ENCODE measurements around the gene PLA2G6. TPM values are rescaled to one million over a fixed set of nuclear protein-coding genes. Genes with fewer than 3 reads are reported as not detected.
"Not testable (repeated sequence)": the region's sequence is repeated elsewhere in the genome, so short reads cannot be mapped to it uniquely, and the experiment has no call there.

The PLA2G6 gene
- total RNA-seq, 1 donor from 2014 or later, result 49.7 TPM

DNA sequence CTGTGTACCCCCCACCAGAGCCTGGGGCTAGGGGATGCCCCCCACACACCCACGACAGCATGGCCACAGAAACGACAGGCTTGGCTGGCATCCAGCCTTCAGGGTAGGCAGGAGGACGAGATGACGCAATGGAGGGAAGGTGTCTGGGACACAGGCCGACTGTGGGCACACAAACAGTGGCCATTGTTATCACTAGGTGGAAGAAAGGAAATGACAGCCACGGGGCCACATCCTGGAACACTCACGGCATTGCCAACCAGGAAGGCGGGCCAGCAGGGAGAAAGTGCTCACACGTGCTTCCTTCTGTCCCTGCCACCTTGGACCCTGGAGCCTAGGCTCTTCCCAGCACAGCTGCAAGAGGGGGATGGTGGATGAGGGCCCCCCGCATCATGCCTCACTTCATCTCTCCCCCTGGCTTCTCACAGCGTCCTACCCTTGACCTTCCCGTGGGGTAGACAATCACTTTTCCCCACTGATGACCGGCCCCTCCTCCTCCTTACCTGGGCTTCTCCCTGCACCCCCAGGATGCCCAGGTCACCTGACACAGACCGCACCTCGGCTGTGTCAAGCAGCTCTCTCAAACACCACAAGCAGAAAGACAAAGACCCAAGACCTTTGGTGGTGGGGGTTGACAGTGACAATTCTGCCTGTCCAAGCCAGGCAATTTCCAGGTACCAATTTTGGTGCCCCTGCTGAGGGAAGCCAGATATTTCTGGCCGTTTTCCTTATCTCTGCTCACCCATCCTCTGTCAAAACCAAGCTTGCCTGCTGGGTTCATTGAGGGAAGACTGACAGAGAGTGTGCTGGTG lies 8.6 kb downstream of the PLA2G6 start:
- intact Hi-C loops (cut with micrococcal nuclease), result no loop called here

DNA sequence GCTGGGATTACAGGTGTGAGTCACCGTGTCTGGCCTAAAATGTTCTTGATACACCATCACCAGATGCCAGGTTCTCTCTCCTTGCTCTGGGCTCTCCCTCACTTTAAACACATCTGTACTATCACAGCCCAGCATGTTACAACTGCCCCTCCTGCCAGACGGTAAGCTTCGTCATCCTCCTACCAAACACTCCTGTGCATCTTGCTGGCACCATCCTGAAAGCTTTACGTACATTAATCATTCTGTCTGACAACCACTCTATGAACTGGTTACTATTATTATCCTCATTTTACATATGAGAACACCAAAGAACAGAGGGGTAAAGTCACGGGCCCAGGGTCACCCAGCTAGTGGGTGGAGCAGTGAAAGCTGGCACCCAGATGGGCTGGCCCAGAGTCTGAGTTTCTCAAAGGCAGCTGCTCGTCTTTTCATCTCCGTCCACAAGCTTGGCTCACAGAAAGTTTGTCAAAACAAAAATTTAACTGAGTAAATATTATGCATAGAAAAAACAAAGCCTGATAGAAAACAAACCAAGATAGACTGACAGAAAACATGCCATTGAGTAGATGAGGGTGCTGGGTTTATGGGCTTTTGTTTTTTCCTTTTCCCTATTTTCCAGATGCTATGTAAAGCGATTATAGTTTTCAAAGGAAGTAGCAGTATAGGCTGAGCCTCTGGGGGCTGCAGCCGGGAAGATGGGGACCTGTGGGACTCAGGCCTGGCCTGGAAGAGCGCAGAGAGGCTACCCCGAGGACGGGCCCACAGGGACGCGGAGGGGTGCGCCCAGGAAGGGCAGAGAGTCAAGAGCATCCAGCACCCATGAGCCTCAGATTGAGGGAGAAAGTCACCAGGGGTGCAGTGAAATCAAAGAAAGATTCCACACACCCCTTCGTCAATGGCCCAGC lies 9.5 kb downstream of the PLA2G6 start:
- intact Hi-C loops (cut with micrococcal nuclease), result no loop called here

DNA sequence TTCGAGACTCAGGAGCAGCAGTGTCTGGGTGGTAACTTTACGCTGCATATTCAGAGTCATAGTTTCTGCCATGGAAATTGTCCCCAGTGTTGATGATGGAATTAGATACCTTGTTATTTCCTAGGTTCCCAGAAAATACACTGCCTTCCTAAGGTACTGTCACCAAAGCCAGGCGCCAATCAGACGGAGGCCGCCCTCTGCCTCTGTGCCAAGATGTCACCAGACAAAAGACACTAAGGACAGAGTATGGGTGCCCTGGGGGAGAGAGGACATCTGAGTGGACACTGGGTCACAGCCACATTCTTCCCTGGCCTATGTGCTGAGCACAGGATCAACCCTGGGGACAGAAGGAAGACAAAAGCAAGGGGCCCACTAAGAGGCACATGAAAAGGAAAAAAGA lies 11.2 kb downstream of the PLA2G6 start:
- intact Hi-C loops (cut with micrococcal nuclease), result no loop called here

DNA sequence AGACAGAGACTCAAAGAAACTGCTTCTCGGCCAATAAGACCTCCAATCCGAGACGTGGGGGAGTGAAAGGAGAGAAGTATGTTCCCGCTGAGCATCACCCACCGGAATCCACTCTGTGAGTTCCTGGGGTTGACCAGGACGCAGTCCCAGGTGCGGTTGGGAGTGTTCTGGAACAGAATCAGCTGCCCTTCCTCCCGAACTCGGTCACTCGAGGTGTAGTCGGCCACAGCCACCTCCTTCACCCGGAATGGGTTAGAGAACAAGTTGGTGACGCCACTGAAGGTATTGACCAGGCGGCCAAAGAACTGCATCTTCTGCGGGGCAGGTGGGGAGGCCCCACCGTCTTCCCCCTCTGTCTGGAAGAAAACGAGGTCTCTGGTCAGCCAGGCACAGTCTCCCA lies 12.5 kb downstream of the PLA2G6 start:
- intact Hi-C loops (cut with micrococcal nuclease), result no loop called here

DNA sequence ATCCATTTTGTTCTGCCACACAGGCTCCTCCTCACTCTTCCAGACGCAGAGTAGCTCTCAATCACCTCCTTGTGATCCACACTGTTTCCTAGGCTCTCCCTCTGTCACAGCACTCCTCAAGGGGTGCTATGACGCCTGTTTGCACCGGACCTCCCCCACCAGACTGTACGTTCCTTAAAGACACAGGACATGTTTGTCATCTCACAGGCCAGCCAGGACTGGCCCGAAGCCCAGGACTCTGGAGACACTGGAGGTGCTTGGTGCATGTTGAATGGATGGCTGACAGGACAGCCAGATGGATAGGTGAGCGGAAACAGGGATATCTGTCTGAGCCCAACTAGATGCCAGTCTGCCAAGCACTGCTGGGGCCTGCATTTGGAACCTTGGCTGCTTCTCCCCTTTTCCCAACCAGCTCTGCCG lies 13.6 kb downstream of the PLA2G6 start:
- intact Hi-C loops (cut with micrococcal nuclease), result no loop called here

DNA sequence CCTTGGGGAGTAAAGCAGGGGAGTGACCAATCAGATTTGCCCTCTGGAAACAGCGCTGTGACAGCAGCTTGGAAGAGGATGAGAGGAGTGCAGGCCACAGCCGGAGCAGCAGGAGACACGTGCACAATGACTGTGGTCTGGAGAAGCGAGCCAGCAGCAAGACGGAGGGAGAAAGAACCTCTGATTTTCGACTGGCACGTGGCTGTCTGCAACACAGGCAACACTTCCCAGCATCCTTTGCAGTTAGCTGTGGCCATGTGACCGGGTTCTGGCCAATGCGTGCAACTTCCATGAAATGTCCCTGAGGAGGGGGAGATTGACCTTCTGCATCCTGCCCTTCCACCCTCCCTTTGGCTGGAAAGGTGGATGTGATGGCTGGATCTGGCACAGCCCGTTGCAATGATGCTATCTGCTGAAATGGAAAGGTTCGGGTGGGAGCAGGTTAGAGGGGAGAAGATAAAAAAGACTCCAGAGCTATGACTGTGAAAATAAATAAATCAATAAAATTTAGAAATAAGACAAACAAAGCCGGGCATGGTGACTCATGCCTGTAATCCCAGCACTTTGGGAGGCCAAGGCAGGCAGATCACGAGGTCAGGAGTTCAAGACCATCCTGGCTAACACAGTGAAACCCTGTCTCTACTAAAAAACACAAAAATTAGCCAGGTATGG lies 15.6 kb downstream of the PLA2G6 start:
- intact Hi-C loops (cut with micrococcal nuclease), result no loop called here

DNA sequence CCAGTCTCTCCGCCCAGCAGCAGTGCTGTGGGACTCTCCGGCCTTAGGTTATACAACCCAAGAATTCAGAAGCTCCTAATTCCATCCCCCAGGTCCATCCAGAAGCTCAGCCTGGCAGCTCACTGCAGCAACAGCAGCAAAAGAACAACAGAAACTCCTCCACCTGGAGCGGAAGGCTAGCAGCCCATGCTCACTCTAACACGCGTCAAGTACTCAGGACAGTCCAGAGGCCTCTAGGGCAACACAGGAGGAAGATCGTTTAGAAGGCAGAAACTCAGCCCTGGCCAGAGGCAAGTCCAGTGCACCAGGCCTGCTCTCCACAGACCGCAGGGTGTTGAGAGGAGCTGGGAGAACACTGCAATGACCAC lies 17.1 kb downstream of the PLA2G6 start:
- intact Hi-C loops (cut with micrococcal nuclease), result no loop called here

DNA sequence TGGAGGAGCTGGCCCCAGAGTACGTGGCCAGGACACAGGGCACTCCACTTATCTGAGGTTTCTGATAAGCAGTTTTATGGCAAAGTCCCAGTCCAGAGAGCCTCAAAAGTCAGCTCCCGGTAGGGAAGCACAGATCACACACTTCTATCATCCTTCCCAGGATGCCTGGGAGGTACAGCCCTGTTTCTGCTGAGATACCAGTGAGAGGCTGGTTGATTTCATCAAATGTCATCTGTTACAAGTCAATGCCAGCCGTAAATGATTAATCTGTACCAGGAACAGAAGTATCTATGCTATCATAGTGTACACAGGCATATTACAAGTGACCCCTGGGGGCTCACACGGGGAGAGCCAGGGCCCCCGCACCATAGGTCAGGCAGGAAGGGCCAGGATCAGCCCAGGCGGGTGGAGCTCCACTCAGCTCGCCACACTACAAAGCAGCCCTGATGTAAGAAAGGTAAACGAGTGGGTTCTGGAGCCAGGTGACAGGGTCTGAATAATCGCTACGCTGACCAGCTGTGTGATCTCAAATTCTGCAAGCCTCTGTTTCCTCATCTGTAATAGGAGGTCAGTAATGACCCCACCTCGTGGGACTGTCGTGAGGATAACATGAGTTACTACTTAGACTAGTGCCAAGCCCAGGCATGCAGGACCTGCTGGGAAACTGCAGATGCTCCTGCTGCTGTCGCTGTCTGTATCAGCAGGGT lies 17.6 kb downstream of the PLA2G6 start:
- intact Hi-C loops (cut with micrococcal nuclease), result no loop called here

DNA sequence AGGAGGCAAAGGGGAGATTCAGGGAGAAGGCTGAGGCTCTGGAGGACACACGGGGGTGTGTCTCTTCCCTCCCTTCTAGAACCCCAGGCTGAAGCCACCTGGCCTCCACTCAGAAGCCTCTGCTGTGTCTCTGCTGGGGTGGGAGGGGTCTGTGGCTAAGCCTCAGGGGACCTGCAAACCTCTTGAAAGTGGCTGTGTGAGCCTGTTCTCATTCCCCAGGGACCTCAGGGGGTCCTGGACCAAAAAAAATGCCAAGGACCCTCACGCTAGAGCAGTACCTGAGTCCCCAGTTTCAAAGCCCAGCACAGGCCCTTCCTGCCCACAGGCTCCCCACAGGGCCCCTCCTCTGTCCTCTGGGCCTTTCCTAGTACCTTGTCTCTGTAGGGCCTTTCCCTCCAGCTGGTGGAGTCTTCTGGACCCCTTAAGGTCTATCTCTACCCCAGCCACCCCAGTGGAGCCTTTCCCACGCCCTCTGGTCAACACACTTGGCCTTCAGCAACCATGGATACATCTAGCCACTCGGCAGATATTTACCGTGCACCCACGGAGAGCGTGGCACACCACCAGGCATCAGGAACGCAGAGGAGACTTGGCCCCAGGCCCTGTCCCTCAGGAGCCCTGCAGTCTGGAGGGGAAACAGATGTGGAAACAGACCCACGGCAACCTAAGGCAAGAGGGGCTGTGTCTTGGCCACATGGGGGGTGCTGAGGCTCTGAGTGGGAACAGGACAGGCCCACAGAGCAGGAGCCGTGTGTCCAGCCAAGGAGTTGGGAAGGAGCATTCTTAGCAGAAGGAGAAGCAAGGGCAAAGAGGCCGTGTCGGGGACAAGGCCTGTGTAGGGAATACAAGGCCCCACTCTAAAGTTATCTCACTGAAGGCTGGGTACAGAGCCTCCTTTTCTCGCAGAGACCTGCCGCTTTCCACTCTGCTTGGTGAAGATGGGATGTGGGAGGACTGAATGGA lies 18.5 kb downstream of the PLA2G6 start:
- intact Hi-C loops (cut with micrococcal nuclease), result no loop called here

DNA sequence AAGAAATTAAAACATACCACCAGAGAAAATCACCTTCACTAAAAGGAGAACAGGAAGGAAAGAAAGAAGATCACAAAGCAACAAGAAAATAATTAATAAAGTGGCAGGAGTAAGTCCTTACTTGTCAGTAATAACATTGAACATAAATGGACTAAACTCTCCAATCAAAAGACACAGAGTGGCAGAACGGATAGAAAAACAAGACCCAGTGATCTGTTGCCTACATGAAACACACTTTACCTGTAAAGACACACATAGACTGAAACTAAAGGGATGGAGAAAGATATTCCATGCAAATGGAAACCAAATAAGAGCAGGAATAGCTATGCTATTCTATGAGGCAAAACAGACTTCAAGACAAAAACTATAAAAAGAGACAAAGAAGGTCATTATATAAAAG lies 25.9 kb downstream of the PLA2G6 start:
- intact Hi-C loops (cut with micrococcal nuclease), result no loop called here

DNA sequence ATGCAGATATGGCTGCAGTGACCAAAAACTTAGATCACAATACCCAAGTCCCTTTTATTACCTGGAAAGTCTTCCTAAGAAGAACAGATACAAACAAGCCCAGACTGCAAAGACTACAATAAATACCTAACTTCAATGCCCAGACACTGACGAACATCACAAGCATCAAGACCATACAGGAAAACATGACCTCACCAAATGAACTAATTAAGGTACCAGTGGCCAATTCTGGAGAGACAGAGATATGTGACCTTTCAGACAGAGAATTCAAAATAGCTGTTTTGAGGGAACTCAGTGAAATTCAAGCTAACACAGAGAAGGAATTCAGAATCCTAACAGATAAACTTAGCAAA lies 27.1 kb downstream of the PLA2G6 start:
- intact Hi-C loops (cut with micrococcal nuclease), result not testable (repeated sequence)

DNA sequence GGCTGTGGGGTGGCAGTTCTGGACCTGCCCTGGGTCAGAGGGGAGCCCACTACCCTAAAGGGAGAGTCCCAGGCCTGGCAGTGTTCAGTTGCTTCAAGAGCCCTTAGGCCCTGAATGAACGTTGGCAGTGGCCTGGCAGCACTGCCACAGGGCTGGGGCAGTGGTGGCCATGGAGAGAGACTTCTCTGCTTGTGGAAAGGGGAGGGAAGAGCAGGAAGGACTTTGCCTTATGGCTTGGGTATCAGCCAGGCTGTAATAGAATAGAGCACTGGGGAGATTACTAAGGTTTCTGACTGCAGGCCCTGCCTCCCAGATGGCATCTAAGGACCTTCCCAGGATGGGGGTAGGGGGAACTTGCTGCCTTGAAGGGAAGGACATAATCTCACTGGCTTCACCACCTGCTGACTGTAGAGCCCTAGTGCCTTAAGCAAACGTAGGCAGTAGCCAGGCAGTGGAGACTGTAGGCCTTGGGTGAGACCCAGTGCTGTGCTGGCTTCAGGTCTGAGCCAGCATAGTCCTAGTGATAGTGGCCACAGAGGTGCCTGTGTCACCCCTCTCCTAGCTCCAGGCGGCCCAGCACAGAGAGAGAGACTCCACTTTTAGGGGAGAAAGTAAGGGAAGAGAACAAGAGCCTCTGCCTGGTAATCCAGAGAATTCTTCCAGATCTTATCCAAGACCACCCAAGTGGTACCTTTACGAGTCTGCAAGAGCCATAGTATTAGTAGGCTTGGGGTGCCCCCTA lies 27.6 kb downstream of the PLA2G6 start:
- intact Hi-C loops (cut with micrococcal nuclease), result no loop called here

DNA sequence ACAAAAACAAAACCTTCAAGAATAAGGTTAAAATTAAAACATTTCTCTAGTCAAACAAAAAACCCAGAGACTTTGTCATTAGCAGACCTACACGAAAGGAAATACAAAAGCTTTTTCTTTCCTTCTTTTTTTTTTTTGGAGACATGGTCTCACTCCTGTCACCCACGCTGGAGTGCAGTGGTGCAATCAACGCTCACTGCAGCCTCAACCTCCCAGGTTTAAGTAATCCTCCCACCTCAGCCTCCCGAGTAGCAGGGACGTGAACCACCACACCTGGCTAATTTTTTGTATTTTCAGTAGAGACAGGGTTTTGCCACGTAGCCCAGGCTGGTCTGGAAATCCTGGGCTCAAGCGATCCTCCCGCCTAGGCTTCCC lies 30.5 kb downstream of the PLA2G6 start:
- intact Hi-C loops (cut with micrococcal nuclease), result no loop called here

DNA sequence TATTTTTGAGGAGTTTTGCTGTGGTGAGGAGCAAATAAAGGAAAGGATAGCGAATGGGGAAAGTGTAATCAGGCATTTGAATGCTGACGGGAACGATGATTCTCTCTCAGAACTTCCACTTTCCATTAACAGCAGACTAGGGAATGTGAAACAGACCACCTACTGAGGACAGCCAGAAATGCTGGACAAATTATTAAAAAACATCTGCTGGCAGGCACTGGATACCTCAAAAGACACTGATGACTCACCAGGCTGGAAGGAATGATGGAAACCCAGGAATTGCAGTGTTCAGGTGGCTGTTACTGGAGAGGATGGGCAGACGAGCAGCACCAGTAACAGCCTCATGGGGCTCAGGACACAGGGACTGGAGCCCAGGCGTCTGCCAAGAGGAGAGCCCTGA lies 33.4 kb downstream of the PLA2G6 start:
- intact Hi-C loops (cut with micrococcal nuclease), result no loop called here

DNA sequence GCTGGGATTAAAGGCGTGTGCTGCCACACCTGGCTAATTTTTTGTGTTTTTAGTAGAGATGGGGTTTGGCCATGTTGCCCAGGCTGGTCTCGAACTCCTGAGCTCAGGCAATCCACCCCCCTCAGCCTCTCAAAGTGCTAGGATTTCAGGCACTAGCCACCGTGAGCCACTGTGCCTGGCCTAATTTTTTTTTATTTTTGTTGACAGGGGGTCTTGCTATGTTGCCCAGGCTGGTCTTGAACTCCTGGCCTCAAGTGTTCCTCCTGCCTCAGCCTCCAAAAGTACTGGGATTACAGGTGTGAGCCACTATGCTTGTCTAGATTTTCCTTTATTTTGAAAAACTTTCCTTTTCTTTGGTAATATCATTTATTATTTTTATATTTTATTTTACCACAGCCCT lies 35.5 kb downstream of the PLA2G6 start:
- intact Hi-C loops (cut with micrococcal nuclease), result not testable (repeated sequence)

DNA sequence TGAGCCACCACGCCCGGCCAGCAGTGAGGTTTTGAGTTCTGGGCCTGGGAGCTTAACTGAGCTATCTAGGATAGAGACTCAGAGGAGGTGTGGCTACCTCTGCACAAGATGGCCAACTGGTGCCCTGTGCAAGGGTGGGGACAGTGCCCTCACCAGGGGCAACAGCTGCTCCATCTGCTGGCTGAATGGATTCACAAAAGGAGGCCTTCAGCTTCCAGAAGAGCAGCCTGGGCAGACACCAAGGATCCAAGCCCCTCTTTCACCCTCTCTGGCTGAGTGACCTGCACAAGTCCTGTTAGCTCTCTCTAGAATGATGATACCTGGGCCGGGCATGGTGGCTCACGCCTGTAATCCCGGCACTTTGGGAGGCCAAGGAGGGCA lies 37.6 kb downstream of the PLA2G6 start:
- intact Hi-C loops (cut with micrococcal nuclease), result no loop called here

DNA sequence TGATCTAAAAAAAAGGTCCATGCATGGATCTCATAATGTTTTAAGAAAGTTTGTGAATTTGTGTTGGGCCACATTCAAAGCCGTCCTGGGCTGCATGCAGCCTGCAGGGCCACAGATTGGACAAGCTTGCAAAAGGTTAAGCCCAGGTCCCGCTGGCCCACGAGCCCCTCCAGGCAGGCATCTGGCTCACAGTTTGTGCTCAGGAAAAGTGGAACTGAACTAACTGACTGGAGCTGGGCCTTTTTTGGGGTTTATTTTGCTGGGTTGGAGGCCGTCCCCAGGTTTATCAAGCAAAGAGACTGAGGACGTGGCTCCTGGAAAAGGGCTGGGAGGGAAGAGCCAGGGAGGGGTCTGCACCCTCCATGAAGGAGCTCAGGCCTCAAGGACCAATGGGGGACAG lies 39.0 kb downstream of the PLA2G6 start:
- intact Hi-C loops (cut with micrococcal nuclease), result no loop called here

DNA sequence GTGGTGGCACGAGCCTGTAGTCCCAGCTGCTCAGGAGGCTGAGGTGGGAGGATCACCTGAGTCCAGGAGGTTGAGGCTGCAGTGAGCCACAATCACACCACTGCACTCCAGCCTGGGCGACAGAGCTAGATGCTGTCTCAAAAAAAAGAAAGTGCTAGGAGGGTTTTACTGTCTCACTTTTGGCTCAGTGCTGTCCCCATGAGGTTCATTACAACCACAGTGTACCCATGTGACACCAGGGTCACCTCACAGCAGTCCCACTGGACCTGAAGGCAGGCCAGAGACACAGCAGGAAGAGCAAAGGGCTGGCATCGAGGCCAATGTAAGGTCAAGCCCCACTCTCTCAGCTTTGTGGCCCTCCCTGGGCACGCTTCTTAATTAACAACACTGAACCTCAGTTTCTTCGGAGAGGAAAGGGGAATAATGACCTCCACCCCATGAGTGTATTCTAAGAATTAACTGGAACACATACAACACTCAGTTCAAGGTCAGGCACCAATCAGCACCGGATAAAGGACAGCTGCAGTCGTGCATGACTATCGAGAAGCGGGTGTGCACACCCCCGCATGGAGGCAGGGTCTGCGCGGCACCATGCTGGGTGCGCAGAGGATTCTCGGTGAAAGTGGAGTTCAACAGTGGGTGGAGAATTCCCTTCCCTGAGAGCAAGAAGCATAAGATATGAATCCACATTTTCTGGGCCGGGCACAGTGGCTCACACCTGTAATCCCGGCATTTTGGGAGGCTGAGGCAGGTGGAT lies 40.2 kb downstream of the PLA2G6 start:
- intact Hi-C loops (cut with micrococcal nuclease), result no loop called here

DNA sequence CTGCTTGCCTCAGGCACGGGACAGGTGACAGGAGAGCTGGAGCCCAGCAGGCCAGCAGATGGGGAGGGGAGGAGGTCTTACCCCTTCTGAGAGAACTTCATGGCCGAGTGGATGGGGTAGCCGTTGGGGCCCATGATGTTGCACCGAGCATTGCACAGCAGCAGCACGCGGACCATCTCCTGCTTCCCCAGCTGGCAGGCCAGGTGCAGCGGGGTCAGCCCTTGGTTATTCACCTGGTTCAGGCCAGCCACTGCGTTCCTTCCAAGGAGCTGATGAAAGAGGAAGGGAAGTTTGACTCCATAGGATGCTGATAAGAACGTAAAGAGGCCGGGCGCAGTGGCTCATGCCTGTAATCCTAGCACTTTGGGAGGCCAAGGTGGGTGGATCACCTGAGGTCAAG lies 41.7 kb downstream of the PLA2G6 start:
- intact Hi-C loops (cut with micrococcal nuclease), result no loop called here

Data from T-helper 1 cell treated with Interleukin-12 subunit alpha and Interleukin-12 subunit beta and Interleukin-4 antibody, amounts not matched to agents 30 ng/mL and 1 ng/mL, for 36 hours (primary cell).